Measurements from ENCODE around the gene KPNA6.

The KPNA6 gene

DNA sequence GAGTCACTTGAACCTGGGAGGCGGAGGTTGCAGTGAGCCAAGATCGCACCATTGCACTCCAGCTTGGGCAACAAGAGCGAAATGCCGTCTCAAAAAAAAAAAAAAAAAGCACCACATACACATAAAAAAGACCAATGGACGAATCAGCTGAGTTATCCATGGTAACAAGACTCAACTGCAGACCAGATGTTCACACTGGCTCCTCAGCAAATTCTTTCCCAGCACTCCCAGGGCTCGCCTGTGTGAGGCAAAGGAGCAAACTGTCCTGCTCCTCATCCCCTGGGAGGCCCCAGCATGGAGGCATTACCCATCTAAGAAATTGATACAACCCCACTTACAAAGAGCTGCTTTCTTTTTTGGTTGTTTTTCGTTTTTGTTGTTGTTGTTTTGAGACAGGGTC lies 111.2 kb downstream of the KPNA6 start:
- DNase-seq (ENCODE audit: low read depth), result no peak

DNA sequence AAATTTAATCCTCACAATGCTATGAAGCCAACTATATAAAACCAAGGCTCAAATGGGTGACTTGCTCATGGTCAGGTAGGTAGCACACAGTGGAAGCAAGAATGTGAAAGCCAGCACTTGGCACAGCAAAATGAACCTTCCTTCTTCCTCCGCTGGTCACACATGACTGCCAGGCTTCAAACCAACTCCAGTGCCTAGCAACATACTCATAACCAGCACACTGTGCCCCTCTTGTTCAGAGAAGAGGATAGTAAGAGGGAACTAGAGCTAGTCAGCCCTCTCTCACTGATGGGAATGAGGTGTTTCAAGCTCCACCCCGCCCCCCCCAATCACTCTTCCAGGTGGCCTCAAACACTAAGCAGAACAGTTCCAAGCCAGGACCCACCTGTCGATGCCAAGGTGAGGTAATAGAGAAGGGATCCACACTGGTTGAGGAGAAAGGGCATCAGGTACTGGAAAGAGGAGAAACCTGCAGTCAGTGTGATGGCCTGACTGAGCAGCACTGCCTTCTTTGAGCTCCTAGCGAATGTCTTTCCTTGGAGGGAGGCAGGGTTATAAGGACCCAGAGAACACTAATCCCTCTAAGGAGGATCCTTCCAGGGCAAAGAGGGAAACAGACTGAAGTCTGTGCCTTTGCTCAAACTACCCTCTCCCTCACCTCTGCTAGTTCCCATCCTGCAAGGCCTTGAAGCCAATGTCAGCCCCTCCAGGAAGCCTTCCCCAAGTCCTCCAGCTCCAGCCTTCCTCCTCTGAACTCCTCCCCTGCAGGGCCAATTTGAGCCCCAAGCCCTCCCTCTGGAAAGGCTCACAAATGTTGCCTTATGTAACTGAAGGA lies 113.1 kb downstream of the KPNA6 start:
- no peak for DNase-seq (ENCODE audit: low read depth)

DNA sequence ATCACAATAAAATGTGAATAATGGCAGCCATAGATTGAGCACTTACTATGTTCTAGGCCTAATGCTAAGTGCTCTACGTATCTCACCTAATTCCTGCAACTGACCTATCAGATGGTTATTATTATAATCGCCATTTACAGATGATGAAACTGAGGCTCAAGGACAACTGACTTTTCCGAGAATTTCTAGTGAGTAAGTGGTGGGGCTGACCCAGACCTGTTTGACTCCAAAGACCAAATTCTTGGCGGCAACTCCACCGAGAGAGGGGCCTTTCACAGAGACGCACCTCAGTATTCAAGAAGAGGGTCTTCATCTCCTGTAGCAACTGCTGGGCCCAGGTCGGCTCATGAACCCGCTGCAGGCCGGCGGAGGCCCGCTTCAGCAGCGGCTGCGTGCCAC lies 113.7 kb downstream of the KPNA6 start:
- no peak for DNase-seq (ENCODE audit: low read depth)

DNA sequence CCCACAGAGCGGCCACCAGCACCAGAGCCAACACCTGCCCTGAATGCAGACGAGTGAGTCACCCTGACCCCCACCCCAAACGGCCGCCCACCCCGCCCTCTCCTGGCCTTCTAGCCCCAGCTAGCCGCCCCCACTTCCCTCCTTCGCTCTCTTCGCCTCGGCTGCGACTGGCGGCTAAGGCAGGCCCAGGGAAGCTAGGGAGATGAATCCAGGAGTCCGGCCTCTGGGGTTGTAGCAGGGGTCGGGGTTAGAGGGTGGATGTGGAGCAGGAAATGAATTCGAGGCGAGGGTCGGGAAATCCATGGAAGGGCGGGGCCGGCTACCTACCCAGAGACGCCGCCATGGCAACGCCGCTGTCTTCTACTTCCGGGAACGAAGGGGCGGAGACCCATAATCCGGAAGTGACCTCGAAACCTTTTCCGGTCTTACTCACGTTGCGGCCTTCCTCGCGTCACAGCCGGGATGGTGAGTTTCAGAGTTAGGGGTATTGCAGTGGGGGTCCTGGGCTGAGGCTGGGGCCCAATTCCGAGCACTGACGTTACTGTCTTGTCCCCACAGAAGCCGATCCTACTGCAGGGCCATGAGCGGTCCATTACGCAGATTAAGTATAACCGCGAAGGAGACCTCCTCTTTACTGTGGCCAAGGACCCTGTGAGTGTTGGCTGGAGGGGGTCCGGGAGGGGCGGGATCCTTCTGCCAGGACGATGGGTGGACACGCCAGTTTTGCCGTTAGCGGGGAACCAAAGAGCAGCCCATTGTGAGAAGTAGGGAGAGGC lies 114.3 kb downstream of the KPNA6 start, which contains the start of the genes EIF3I and TMEM234:
Gene EIF3I, plus strand, starts transcription at position 428 of the 776 bp plus-strand sequence. Its CDS starts 35 bp downstream, at position 463.
Gene TMEM234, minus strand, starts transcription at position 374 of the 776 bp plus-strand sequence. Its CDS starts 31 bp downstream, at position 343.
- no peak for DNase-seq (ENCODE audit: low read depth)

DNA sequence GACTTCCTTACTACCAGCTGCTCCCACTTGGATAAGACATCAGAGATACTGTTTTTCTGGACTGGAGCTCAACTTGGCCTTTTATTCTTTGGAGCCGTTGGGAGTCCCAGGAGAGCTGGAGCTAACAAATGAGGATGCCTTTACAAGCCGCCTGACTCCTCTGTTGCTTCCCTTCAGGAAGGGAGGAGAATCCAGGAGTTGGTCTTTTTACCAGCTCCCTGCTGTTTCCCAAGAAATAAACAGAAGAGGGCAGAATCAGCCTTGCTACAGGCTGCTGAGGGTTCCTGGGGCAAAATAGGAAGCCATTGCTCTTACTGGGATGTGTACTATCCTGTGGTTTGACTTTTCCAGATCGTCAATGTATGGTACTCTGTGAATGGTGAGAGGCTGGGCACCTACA lies 115.8 kb downstream of the KPNA6 start:
- DNase-seq (ENCODE audit: low read depth), result no peak

DNA sequence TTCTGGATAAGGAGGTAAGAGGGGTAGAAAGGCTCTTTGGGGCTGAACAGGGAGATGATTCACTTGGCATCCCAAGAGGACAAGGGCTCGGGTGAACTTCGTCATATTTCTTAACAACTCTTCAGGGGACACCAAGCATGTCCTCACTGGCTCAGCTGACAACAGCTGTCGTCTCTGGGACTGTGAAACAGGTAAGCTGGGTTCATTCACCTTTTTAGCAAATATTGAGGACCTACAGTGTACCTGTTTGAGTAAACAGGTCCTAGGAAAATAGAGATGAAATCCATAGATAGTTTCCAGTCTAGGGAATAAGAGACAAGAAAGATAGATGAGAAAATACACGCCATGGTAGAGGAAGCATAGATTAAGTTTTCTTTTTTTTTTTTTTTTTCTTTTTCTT lies 116.4 kb downstream of the KPNA6 start:
- DNase-seq (ENCODE audit: low read depth), result no peak

Data from HS-5 (cell line).